ENCODE measurements around the gene NCOA1. TPM values are rescaled to one million over a fixed set of nuclear protein-coding genes. Genes with fewer than 3 reads are reported as not detected.

The NCOA1 gene
- total RNA-seq, 2 donors from 2014 or later, result 44.2 to 47.1 TPM

- Mint-ChIP-seq H3K27ac (no peak overlapping the region), H3K36me3 (ENCODE audit: low read depth) (peaks cover 7% of the 10 kb centered on the region)
Observed at GRCh38 chr2:24749069-24749691, 258.1 kb downstream of the NCOA1 start.

GRCh38 chr2:24754985-24755705 is 264.1 kb downstream of the NCOA1 start:
- H3K4me1 Mint-ChIP-seq, result no peaks in the 10 kb centered on the region
- peaks cover 6% of the 10 kb centered on the region for H3K36me3 Mint-ChIP-seq (ENCODE audit: low read depth)
- no peaks in the 10 kb centered on the region for H3K27me3 Mint-ChIP-seq
- no peak overlapping the region for H3K4me3 Mint-ChIP-seq
- no peak overlapping the region for H3K27ac Mint-ChIP-seq
- no peaks in the 10 kb centered on the region for H3K9me3 ChIP-seq (ENCODE audit: control insufficient read depth, low read length, poor library complexity, severe bottlenecking)
- DNase-seq (no peak), ATAC-seq (no peak)

More at GRCh38 chr2:24749069-24749691, 258.1 kb downstream of the NCOA1 start:
- no peaks in the 10 kb centered on the region for H3K9me3 ChIP-seq (ENCODE audit: control insufficient read depth, low read length, poor library complexity, severe bottlenecking)
- DNase-seq (no peak), ATAC-seq (no peak)
- H3K4me1 Mint-ChIP-seq, result peaks cover 9% of the 10 kb centered on the region
- no peak overlapping the region for H3K4me3 Mint-ChIP-seq
- no peaks in the 10 kb centered on the region for H3K27me3 Mint-ChIP-seq

- no peaks in the 10 kb centered on the region for H3K4me1 Mint-ChIP-seq
- peaks cover 5% of the 10 kb centered on the region for H3K36me3 Mint-ChIP-seq (ENCODE audit: low read depth)
- no peak overlapping the region for H3K4me3 Mint-ChIP-seq
- H3K27me3 Mint-ChIP-seq, result no peaks in the 10 kb centered on the region
- no peak overlapping the region for H3K27ac Mint-ChIP-seq
- DNase-seq, result no peak
- no peak for ATAC-seq
- no peaks in the 10 kb centered on the region for H3K9me3 ChIP-seq (ENCODE audit: control insufficient read depth, low read length, poor library complexity, severe bottlenecking)
Observed at GRCh38 chr2:24756789-24757188, 265.7 kb downstream of the NCOA1 start.

- no peaks in the 10 kb centered on the region for H3K9me3 ChIP-seq (ENCODE audit: control insufficient read depth, low read length, poor library complexity, severe bottlenecking)
- peaks cover 17% of the 10 kb centered on the region for H3K36me3 Mint-ChIP-seq (ENCODE audit: low read depth)
- no peaks in the 10 kb centered on the region for H3K27me3 Mint-ChIP-seq
- no peak overlapping the region for H3K27ac Mint-ChIP-seq
- ATAC-seq, result no peak
- peaks cover 8% of the 10 kb centered on the region for H3K4me1 Mint-ChIP-seq
- no peak overlapping the region for H3K4me3 Mint-ChIP-seq
- DNase-seq, result no peak
Observed at GRCh38 chr2:24761866-24762265, 270.8 kb downstream of the NCOA1 start.

GRCh38 chr2:24762518-24762917 is 271.5 kb downstream of the NCOA1 start:
- Mint-ChIP-seq H3K4me1 (peaks cover 8% of the 10 kb centered on the region), H3K36me3 (ENCODE audit: low read depth) (peaks cover 17% of the 10 kb centered on the region), H3K4me3 (no peak overlapping the region), H3K27ac (no peak overlapping the region), H3K27me3 (no peaks in the 10 kb centered on the region)
- H3K9me3 ChIP-seq (ENCODE audit: control insufficient read depth, low read length, poor library complexity, severe bottlenecking), result no peaks in the 10 kb centered on the region
- ATAC-seq (no peak), DNase-seq (no peak)

DNA sequence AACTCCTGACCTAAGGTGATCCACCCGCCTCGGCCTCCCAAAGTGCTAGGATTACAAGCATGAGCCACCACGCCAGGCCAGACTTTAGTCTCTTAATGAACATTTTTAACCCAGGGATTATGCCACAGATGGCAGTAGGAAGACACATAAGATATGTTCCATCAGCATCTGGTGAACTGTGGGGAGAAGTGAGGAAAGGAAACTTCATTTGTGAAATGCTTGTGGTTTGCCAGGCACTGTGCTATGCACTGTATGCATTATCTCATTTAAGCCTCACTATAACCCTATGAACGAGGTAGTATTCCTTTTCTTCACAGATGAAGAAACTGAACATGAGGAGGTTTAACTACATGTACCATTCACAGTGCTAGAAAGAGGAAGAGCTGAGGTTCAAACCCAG is 272.8 kb downstream of the NCOA1 start:
- ATAC-seq, result no peak
- H3K9me3 ChIP-seq (ENCODE audit: control insufficient read depth, low read length, poor library complexity, severe bottlenecking), result no peaks in the 10 kb centered on the region
- Mint-ChIP-seq H3K27ac (peak overlapping the region; percentile 6), H3K36me3 (ENCODE audit: low read depth) (peaks cover 17% of the 10 kb centered on the region), H3K4me1 (peaks cover 8% of the 10 kb centered on the region), H3K4me3 (no peak overlapping the region), H3K27me3 (no peaks in the 10 kb centered on the region)
- DNase-seq, result no peak

- DNase-seq (no peak), ATAC-seq (no peak)
- no peaks in the 10 kb centered on the region for H3K27me3 Mint-ChIP-seq
- peaks cover 8% of the 10 kb centered on the region for H3K4me1 Mint-ChIP-seq
- H3K4me3 Mint-ChIP-seq, result peak overlapping the region; percentile 67
- no peaks in the 10 kb centered on the region for H3K9me3 ChIP-seq (ENCODE audit: control insufficient read depth, low read length, poor library complexity, severe bottlenecking)
- H3K27ac Mint-ChIP-seq, result peak overlapping the region; percentile 57
- H3K36me3 Mint-ChIP-seq (ENCODE audit: low read depth), result peaks cover 14% of the 10 kb centered on the region
Observed at GRCh38 chr2:24766609-24767008, 275.6 kb downstream of the NCOA1 start.

- Mint-ChIP-seq H3K27me3 (no peaks in the 10 kb centered on the region), H3K4me1 (peaks cover 8% of the 10 kb centered on the region), H3K36me3 (ENCODE audit: low read depth) (peaks cover 14% of the 10 kb centered on the region), H3K27ac (no peak overlapping the region), H3K4me3 (no peak overlapping the region)
- DNase-seq (no peak), ATAC-seq (no peak)
- no peaks in the 10 kb centered on the region for H3K9me3 ChIP-seq (ENCODE audit: control insufficient read depth, low read length, poor library complexity, severe bottlenecking)
Observed at GRCh38 chr2:24768013-24768412, 277.0 kb downstream of the NCOA1 start.

DNA sequence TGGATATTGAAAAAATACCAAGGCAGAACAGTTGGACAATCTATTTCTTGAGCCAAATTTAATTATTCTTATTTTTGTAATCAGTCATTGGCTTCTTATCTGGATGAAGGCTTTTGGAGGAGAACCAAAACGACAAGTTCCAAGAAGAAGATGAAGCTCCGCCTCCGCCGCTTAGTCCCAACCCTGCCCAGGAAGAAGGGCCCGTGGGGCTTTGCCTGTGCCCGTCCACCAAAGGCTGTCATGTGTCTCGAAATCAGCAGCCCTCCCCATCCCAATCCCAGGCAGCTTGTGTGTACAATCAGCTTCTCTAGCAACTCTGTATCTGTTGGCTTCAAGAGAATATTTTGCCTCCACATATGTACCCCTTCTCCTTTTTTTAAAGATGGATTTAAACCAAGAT is 277.5 kb downstream of the NCOA1 start:
- no peak overlapping the region for H3K4me3 Mint-ChIP-seq
- H3K4me1 Mint-ChIP-seq, result peaks cover 10% of the 10 kb centered on the region
- H3K27me3 Mint-ChIP-seq, result no peaks in the 10 kb centered on the region
- no peaks in the 10 kb centered on the region for H3K9me3 ChIP-seq (ENCODE audit: control insufficient read depth, low read length, poor library complexity, severe bottlenecking)
- no peak overlapping the region for H3K27ac Mint-ChIP-seq
- ATAC-seq (no peak), DNase-seq (no peak)
- peaks cover 14% of the 10 kb centered on the region for H3K36me3 Mint-ChIP-seq (ENCODE audit: low read depth)

DNA sequence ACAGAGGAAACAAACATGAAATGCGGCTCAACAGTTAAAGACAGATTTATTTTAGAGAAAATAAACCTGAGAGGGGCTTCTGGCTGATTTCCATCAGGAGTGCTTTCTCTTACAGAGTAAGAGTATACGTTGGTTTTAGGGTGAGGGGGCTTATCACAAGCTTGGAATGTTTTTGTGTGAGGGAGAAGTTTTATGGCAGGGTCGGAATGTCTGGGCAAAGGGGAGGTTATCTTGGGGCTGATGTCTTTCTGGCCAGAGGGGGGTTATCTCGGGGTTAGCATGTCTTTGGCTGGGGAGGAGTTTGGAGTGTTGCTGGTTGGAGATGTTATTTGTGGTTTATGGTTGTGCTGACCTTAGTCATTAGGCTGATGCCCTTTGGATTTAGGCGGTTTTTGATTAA is 280.0 kb downstream of the NCOA1 start:
- Mint-ChIP-seq H3K27me3 (no peaks in the 10 kb centered on the region), H3K4me1 (peaks cover 8% of the 10 kb centered on the region), H3K36me3 (ENCODE audit: low read depth) (peaks cover 8% of the 10 kb centered on the region), H3K27ac (peak overlapping the region; percentile 39), H3K4me3 (no peak overlapping the region)
- DNase-seq, result no peak
- no peak for ATAC-seq
- H3K9me3 ChIP-seq (ENCODE audit: control insufficient read depth, low read length, poor library complexity, severe bottlenecking), result no peaks in the 10 kb centered on the region

DNA sequence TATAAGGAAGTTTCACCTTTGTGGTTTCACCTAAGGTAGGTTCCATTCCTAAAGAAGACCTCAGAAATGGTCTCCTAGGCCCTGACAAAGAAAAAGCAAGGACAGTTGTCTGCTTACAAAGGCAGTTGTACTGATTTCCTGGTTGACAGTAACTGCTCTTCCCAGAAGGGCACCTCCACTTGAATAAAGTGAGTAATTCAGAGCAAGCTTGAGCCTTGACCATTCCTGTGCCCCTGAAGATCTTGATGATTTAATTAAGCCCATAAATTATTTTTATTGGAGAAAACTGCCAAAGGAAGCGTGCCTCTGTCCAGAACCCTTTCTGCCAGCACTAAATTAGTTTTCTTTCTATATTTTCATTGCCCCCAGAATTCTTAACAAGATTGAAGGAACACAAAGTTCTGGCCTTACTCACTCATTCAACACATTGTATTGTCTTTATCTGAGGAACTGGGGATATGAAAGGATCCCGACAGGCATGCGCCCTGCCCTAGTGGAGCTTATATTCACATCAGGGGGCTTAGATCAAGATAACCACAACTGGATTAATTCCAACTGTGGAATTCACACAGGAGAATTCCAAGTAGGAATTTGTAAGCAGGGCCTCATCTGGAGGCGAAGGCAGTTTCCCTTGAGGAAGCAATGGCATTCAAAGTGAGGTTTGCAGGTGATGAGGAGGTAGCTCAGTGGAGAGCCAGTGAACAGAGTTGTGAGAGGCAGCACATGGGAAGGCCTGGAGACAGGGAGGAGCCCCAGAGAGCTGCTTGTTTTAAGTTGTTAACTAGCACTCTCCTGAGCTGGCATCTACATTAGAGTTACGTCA is 280.9 kb downstream of the NCOA1 start:
- Mint-ChIP-seq H3K27ac (peak overlapping the region; percentile 39), H3K27me3 (no peaks in the 10 kb centered on the region), H3K4me3 (no peak overlapping the region), H3K4me1 (peaks cover 2% of the 10 kb centered on the region), H3K36me3 (ENCODE audit: low read depth) (peaks cover 2% of the 10 kb centered on the region)
- no peak for DNase-seq
- no peaks in the 10 kb centered on the region for H3K9me3 ChIP-seq (ENCODE audit: control insufficient read depth, low read length, poor library complexity, severe bottlenecking)
- no peak for ATAC-seq

- Mint-ChIP-seq H3K27ac (no peak overlapping the region), H3K27me3 (peaks cover 5% of the 10 kb centered on the region), H3K4me3 (no peak overlapping the region), H3K4me1 (peaks cover 2% of the 10 kb centered on the region), H3K36me3 (ENCODE audit: low read depth) (peaks cover 2% of the 10 kb centered on the region)
- H3K9me3 ChIP-seq (ENCODE audit: control insufficient read depth, low read length, poor library complexity, severe bottlenecking), result no peaks in the 10 kb centered on the region
- ATAC-seq, result no peak
- no peak for DNase-seq
Observed at GRCh38 chr2:24774373-24774772, 283.3 kb downstream of the NCOA1 start.

- Mint-ChIP-seq H3K36me3 (ENCODE audit: low read depth) (no peaks in the 10 kb centered on the region), H3K27ac (no peak overlapping the region), H3K4me1 (no peaks in the 10 kb centered on the region), H3K27me3 (peaks cover 13% of the 10 kb centered on the region), H3K4me3 (no peak overlapping the region)
- H3K9me3 ChIP-seq (ENCODE audit: control insufficient read depth, low read length, poor library complexity, severe bottlenecking), result no peaks in the 10 kb centered on the region
- no peak for DNase-seq
- no peak for ATAC-seq
Observed at GRCh38 chr2:24779116-24779515, 288.1 kb downstream of the NCOA1 start.
